Measurements from ENCODE around the gene FLOT2.

The FLOT2 gene

GRCh38 chr17:28907709-28908475, 10.4 kb upstream of the FLOT2 start:
- peaks cover 5% of the 10 kb centered on the region; the same call in 1 of the 2 replicates for H3F3A ChIP-seq (ENCODE audit: insufficient read depth, low read length)
- no peak for TF ChIP-seq EZH2 (IDR thresholded peaks at IDR 0.05; ENCODE audit: borderline replicate concordance, low read length)
- no peak for TF ChIP-seq CTCF (IDR thresholded peaks at IDR 0.05; ENCODE audit: low read length)
- peaks cover 71% of the 10 kb centered on the region for H3K36me3 ChIP-seq (ENCODE audit: insufficient read depth, low read length)
- no peaks in the 10 kb centered on the region for H3K9me3 ChIP-seq (ENCODE audit: low read length)
- H3K27ac ChIP-seq (ENCODE audit: low read depth, low read length, poor library complexity, severe bottlenecking): no peak overlapping the region
- no peaks in the 10 kb centered on the region for H3K27me3 ChIP-seq (ENCODE audit: insufficient read depth, low read length)
- H3K79me2 ChIP-seq (ENCODE audit: insufficient read depth, low read length): no peaks in the 10 kb centered on the region
- H3K9ac ChIP-seq (ENCODE audit: low read length): no peak overlapping the region
- H3K9me2 ChIP-seq (ENCODE audit: low read depth, low read length): no peaks in the 10 kb centered on the region
- no peak overlapping the region for H3K4me3 ChIP-seq (ENCODE audit: low read depth, low read length, poor library complexity, severe bottlenecking)
- H3K4me2 ChIP-seq (ENCODE audit: low read length): no peak overlapping the region
- no peaks in the 10 kb centered on the region for H4K20me1 ChIP-seq (ENCODE audit: insufficient read depth, low read length)
- peaks cover 6% of the 10 kb centered on the region for H3K4me1 ChIP-seq (ENCODE audit: insufficient read depth, low read length, severe bottlenecking)
- no peak overlapping the region for H2AFZ ChIP-seq (ENCODE audit: low read length)

DNA sequence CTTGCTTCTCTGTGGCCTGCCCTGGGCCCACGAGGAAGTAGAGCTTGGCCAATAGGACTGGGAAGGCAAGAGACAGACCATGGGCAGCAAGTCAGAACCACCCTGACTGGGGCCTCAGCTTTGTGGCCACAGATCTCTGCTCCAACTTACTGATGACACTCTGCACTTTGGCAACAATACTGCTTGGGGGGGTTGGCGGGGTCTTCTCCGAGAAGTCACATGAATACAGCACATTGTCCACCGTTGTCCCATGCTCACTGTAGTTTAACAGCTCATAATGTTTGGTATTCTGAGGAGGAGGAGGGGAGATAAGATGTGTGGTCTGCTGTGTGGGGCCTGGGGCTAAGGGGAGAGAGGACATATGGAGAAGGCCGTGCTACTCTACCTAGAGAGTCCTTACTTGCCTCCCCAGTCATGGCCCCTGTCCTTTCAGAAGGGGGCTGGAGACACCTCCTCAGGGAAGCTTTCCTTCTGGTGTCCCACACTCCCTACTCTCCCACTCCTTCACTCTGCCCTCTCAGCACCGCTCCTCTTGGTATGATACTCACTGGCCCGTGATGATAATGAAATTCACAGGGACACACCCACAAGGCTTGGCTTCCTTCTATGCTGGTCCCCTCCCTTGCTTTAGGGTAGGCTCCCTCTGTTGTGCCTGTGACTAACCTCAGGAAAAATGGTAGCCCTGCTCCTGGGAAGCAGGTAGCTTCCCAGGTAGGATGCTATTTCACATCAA, 9.3 kb upstream of the FLOT2 start:
- Histone ChIP-seq H4K20me1 (ENCODE audit: insufficient read depth, low read length) (no peaks in the 10 kb centered on the region), H3F3A (ENCODE audit: insufficient read depth, low read length) (peaks cover 5% of the 10 kb centered on the region; the same call in 1 of the 2 replicates), H3K27ac (ENCODE audit: low read depth, low read length, poor library complexity, severe bottlenecking) (no peak overlapping the region), H3K4me1 (ENCODE audit: insufficient read depth, low read length, severe bottlenecking) (peaks cover 10% of the 10 kb centered on the region), H3K4me2 (ENCODE audit: low read length) (no peak overlapping the region), H3K4me3 (ENCODE audit: low read depth, low read length, poor library complexity, severe bottlenecking) (no peak overlapping the region), H3K27me3 (ENCODE audit: insufficient read depth, low read length) (no peaks in the 10 kb centered on the region), H3K79me2 (ENCODE audit: insufficient read depth, low read length) (peaks cover 3% of the 10 kb centered on the region; the same call in 1 of the 2 replicates), H3K9me2 (ENCODE audit: low read depth, low read length) (no peaks in the 10 kb centered on the region), H2AFZ (ENCODE audit: low read length) (no peak overlapping the region), H3K36me3 (ENCODE audit: insufficient read depth, low read length) (peaks cover 60% of the 10 kb centered on the region), H3K9ac (ENCODE audit: low read length) (no peak overlapping the region), H3K9me3 (ENCODE audit: low read length) (no peaks in the 10 kb centered on the region)
- TF ChIP-seq EZH2 (IDR thresholded peaks at IDR 0.05; ENCODE audit: borderline replicate concordance, low read length) (no peak), CTCF (IDR thresholded peaks at IDR 0.05; ENCODE audit: low read length) (no peak)

DNA sequence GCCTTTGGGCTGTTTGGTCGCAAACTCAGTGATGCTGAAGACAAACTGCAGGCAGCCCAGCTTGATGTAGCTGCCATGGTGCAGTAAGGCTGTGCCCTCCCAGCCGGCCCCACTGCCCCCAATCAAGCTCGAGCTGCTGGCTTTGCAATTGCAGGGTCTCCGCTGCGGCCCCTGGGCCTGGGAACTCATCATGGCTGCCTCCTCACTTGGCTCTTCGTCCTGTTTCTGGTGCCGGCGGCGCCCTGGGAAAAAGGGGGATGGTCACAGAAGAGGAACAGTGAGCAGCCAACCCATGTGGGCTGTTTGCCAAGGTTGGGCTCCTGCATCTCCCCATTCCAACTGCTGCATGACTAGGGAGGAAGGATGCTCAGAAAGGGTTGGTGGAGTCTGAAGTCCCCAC, 8.7 kb upstream of the FLOT2 start:
- peaks cover 55% of the 10 kb centered on the region for H3K36me3 ChIP-seq (ENCODE audit: insufficient read depth, low read length)
- no peaks in the 10 kb centered on the region for H3K27me3 ChIP-seq (ENCODE audit: insufficient read depth, low read length)
- H3K9me3 ChIP-seq (ENCODE audit: low read length): no peaks in the 10 kb centered on the region
- TF ChIP-seq CTCF (IDR thresholded peaks at IDR 0.05; ENCODE audit: low read length) (no peak), EZH2 (IDR thresholded peaks at IDR 0.05; ENCODE audit: borderline replicate concordance, low read length) (no peak)
- H3K4me2 ChIP-seq (ENCODE audit: low read length): no peak overlapping the region
- H3K9me2 ChIP-seq (ENCODE audit: low read depth, low read length): no peaks in the 10 kb centered on the region
- H3K4me3 ChIP-seq (ENCODE audit: low read depth, low read length, poor library complexity, severe bottlenecking): no peak overlapping the region
- H2AFZ ChIP-seq (ENCODE audit: low read length): no peak overlapping the region
- H3K27ac ChIP-seq (ENCODE audit: low read depth, low read length, poor library complexity, severe bottlenecking): no peak overlapping the region
- no peaks in the 10 kb centered on the region for H4K20me1 ChIP-seq (ENCODE audit: insufficient read depth, low read length)
- H3K79me2 ChIP-seq (ENCODE audit: insufficient read depth, low read length): peaks cover 9% of the 10 kb centered on the region; the same call in 1 of the 2 replicates
- H3F3A ChIP-seq (ENCODE audit: insufficient read depth, low read length): peaks cover 5% of the 10 kb centered on the region; the same call in 1 of the 2 replicates
- no peak overlapping the region for H3K9ac ChIP-seq (ENCODE audit: low read length)
- peaks cover 16% of the 10 kb centered on the region for H3K4me1 ChIP-seq (ENCODE audit: insufficient read depth, low read length, severe bottlenecking)
